Measurements from ENCODE around the gene KNCN.

Gene KNCN

GRCh38 chr1:46594063-46594462 is 42.6 kb upstream of the KNCN start:
- Histone ChIP-seq H3K9me3 (ENCODE audit: severe bottlenecking) (no peaks in the 10 kb centered on the region), H3K36me3 (peaks cover 11% of the 10 kb centered on the region), H3K27me3 (ENCODE audit: insufficient read depth, low read depth, severe bottlenecking) (no peaks in the 10 kb centered on the region), H3K27ac (no peak overlapping the region), H3K4me3 (ENCODE audit: low read depth, low read length) (no peak overlapping the region)
- DNase-seq, result no peak
- no peak for TF ChIP-seq CTCF (IDR thresholded peaks at IDR 0.05; ENCODE audit: low read depth, low read length)

GRCh38 chr1:46592823-46593222 is 41.4 kb upstream of the KNCN start:
- no peak overlapping the region for H3K27ac ChIP-seq
- H3K9me3 ChIP-seq (ENCODE audit: severe bottlenecking), result no peaks in the 10 kb centered on the region
- DNase-seq, result no peak
- H3K36me3 ChIP-seq, result peaks cover 11% of the 10 kb centered on the region
- H3K27me3 ChIP-seq (ENCODE audit: insufficient read depth, low read depth, severe bottlenecking), result no peaks in the 10 kb centered on the region
- H3K4me3 ChIP-seq (ENCODE audit: low read depth, low read length), result no peak overlapping the region
- no peak for TF ChIP-seq CTCF (IDR thresholded peaks at IDR 0.05; ENCODE audit: low read depth, low read length)

- Histone ChIP-seq H3K36me3 (peaks cover 11% of the 10 kb centered on the region), H3K27ac (no peak overlapping the region)
Observed at GRCh38 chr1:46589529-46589928, 38.1 kb upstream of the KNCN start.

GRCh38 chr1:46587069-46587468 is 35.6 kb upstream of the KNCN start:
- H3K4me3 ChIP-seq (ENCODE audit: low read depth, low read length), result no peak overlapping the region
- H3K27me3 ChIP-seq (ENCODE audit: insufficient read depth, low read depth, severe bottlenecking), result no peaks in the 10 kb centered on the region
- H3K36me3 ChIP-seq, result peaks cover 3% of the 10 kb centered on the region; the same call in 1 of the 2 replicates
- no peaks in the 10 kb centered on the region for H3K9me3 ChIP-seq (ENCODE audit: severe bottlenecking)
- no peak overlapping the region for H3K27ac ChIP-seq
- no peak for TF ChIP-seq CTCF (IDR thresholded peaks at IDR 0.05; ENCODE audit: low read depth, low read length)
- no peak for DNase-seq

More at GRCh38 chr1:46589529-46589928, 38.1 kb upstream of the KNCN start:
- Histone ChIP-seq H3K4me3 (ENCODE audit: low read depth, low read length) (no peak overlapping the region), H3K9me3 (ENCODE audit: severe bottlenecking) (no peaks in the 10 kb centered on the region), H3K27me3 (ENCODE audit: insufficient read depth, low read depth, severe bottlenecking) (no peaks in the 10 kb centered on the region)
- TF ChIP-seq CTCF (IDR thresholded peaks at IDR 0.05; ENCODE audit: low read depth, low read length), result no peak
- no peak for DNase-seq

GRCh38 chr1:46585312-46585938 is 34.0 kb upstream of the KNCN start:
- DNase-seq, result no peak
- Histone ChIP-seq H3K9me3 (ENCODE audit: severe bottlenecking) (no peaks in the 10 kb centered on the region), H3K27ac (no peak overlapping the region), H3K27me3 (ENCODE audit: insufficient read depth, low read depth, severe bottlenecking) (no peaks in the 10 kb centered on the region), H3K4me3 (ENCODE audit: low read depth, low read length) (no peak overlapping the region), H3K36me3 (peaks cover 1% of the 10 kb centered on the region; the same call in 1 of the 2 replicates)
- TF ChIP-seq CTCF (IDR thresholded peaks at IDR 0.05; ENCODE audit: low read depth, low read length), result no peak

- H3K27me3 ChIP-seq (ENCODE audit: insufficient read depth, low read depth, severe bottlenecking), result no peaks in the 10 kb centered on the region
- no peaks in the 10 kb centered on the region for H3K9me3 ChIP-seq (ENCODE audit: severe bottlenecking)
- TF ChIP-seq CTCF (IDR thresholded peaks at IDR 0.05; ENCODE audit: low read depth, low read length), result no peak
- H3K27ac ChIP-seq, result no peak overlapping the region
- H3K4me3 ChIP-seq (ENCODE audit: low read depth, low read length), result no peak overlapping the region
- DNase-seq, result peak; percentile 58
- no peaks in the 10 kb centered on the region for H3K36me3 ChIP-seq
Observed at GRCh38 chr1:46583494-46583893, 32.0 kb upstream of the KNCN start.

All from WERI-Rb-1 (cell line).